Fibroblast of the aortic adventitia (primary cell): ENCODE measurements around the gene TCF12. TPM values are rescaled to one million over a fixed set of nuclear protein-coding genes. Genes with fewer than 3 reads are reported as not detected.

ENCODE experiments used
- DNase-seq: peaks from one replicate; pipeline ENCODE4 v3.0.0-alpha.2; 2010; ENCODE audit warnings: low read depth
- H3K4me3 ChIP-seq: 2 replicates; pipeline ENCODE4 v1.5.1; 2011; ENCODE audit warnings: low read depth, mild to moderate bottlenecking, control low read depth, low read length, moderate library complexity
- CTCF ChIP-seq: IDR thresholded peaks from 2 replicates; pipeline ENCODE4 v1.5.1; 2011; ENCODE audit warnings: mild to moderate bottlenecking, low read length, control low read depth, inconsistent platforms; ENCODE audit not compliant: insufficient read depth
- total RNA-seq: library from RNA; depleted of rRNA; stranded (reverse); fragments of >200 nt; gene quantifications from 2 replicates; pipeline ENCODE4 v1.2.3, GENCODE V29; 2012; ENCODE audit warnings: low replicate concordance

Gene TCF12
- total RNA-seq, 1 donor, result 89.2 TPM

GRCh38 chr15:57017024-57017423, 98.6 kb downstream of the TCF12 start:
- peak; percentile 36 for DNase-seq
- peak; percentile 19 for TF ChIP-seq CTCF

GRCh38 chr15:57018151-57018550, 99.7 kb downstream of the TCF12 start:
- no peak for TF ChIP-seq CTCF
- H3K4me3 ChIP-seq, result no peak overlapping the region
- DNase-seq, result no peak

More at GRCh38 chr15:57017024-57017423, 98.6 kb downstream of the TCF12 start:
- H3K4me3 ChIP-seq, result no peak overlapping the region

- no peak for TF ChIP-seq CTCF
- peak; percentile 64 for DNase-seq
- no peak overlapping the region for H3K4me3 ChIP-seq
Observed at GRCh38 chr15:57019496-57020160, 101.2 kb downstream of the TCF12 start.

- no peak for TF ChIP-seq CTCF
- DNase-seq, result peak; percentile 52
- no peak overlapping the region for H3K4me3 ChIP-seq
Observed at GRCh38 chr15:57025264-57025926, 107.0 kb downstream of the TCF12 start.

- TF ChIP-seq CTCF, result no peak
- DNase-seq, result no peak
- H3K4me3 ChIP-seq, result no peak overlapping the region
Observed at GRCh38 chr15:57026016-57026592, 107.7 kb downstream of the TCF12 start.

- no peak for TF ChIP-seq CTCF
- no peak overlapping the region for H3K4me3 ChIP-seq
- no peak for DNase-seq
Observed at GRCh38 chr15:57027596-57027995, 109.2 kb downstream of the TCF12 start.
